ENCODE results near the gene SLC41A3. TPM values are rescaled to one million over a fixed set of nuclear protein-coding genes. Genes with fewer than 3 reads are reported as not detected.

SLC41A3 gene
- total and polyA plus RNA-seq, 2 of the 4 experiments (the other 2 are of a cell fraction) = 30.5 to 43.5 TPM

DNA sequence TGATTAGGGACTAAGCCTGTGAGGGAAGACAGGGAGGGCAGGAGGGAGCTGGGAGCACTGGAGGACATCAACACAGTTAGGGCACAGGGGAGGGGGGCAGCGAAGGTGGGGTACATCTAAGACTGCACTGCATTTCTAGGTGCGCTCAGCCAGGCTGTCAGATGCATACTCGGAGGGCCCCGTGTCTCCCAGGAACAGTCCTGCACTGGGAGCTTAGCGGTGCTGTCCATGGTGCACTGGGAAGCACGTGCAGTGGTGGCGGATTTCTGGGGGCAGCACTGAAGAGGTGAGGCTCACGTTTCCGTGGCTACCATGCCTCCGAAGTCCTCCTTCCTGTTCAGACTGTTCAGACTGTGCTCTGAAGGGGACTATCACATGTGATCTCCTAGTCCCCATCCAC lies 60.5 kb downstream of the SLC41A3 start:
- in situ Hi-C loops (cut with MboI; ENCODE audit: low sequenced_read_pairs) = no loop called here

More for the DNA sequence above, 60.5 kb downstream of the SLC41A3 start:
- no peaks in the 10 kb centered on the region for H3K9me1 ChIP-seq (ENCODE audit: insufficient read depth, low read length)
- no peaks in the 10 kb centered on the region for H3K27me3 ChIP-seq (ENCODE audit: control insufficient read depth, insufficient read depth, low read length)
- H2AK9ac ChIP-seq (replicated peaks; ENCODE audit: low read depth, low read length, poor library complexity) = no peak overlapping the region
- no peak overlapping the region for H3K18ac ChIP-seq (ENCODE audit: low read depth, low read length)
- H3K4ac ChIP-seq (ENCODE audit: low read depth, low read length) = no peak overlapping the region
- no peak overlapping the region for H3K9ac ChIP-seq (ENCODE audit: low read depth, low read length)
- H3K27ac ChIP-seq (ENCODE audit: insufficient read depth, low read length) = no peak overlapping the region
- H4K91ac ChIP-seq (ENCODE audit: insufficient read depth, low read depth, low read length) = no peak overlapping the region
- H2BK20ac ChIP-seq (ENCODE audit: low read depth, low read length) = no peak overlapping the region
- intact Hi-C loops (cut with micrococcal nuclease) = no loop called here
- H3K4me3 ChIP-seq (ENCODE audit: insufficient read depth, low read depth, low read length) = no peak overlapping the region
- H4K20me1 ChIP-seq (ENCODE audit: insufficient read depth, low read length) = no peaks in the 10 kb centered on the region
- no peak overlapping the region for H3K4me2 ChIP-seq (ENCODE audit: low read depth, low read length)
- BruUV-seq (replicated peaks) = no TSS peak
- no peak overlapping the region for H2BK120ac ChIP-seq (ENCODE audit: low read depth, low read length)
- TF ChIP-seq MAZ (IDR thresholded peaks at IDR 0.05; ENCODE audit: borderline replicate concordance, low read depth, low read length) (no peak), RAD21 (IDR thresholded peaks at IDR 0.05; ENCODE audit: low read length) (no peak), RCOR1 (IDR thresholded peaks at IDR 0.05; ENCODE audit: insufficient replicate concordance, low read length) (no peak), CEBPB (IDR thresholded peaks at IDR 0.05; ENCODE audit: low read depth, low read length) (no peak), RFX5 (IDR thresholded peaks at IDR 0.05; ENCODE audit: low read depth, low read length) (no peak), MAFK (IDR thresholded peaks at IDR 0.05; ENCODE audit: low read depth, low read length) (no peak), CHD1 (IDR thresholded peaks at IDR 0.05; ENCODE audit: low read depth, low read length) (no peak), FOS (IDR thresholded peaks at IDR 0.05; ENCODE audit: low read depth, low read length) (no peak), NFE2L2 (IDR thresholded peaks at IDR 0.05; ENCODE audit: low read depth, low read length) (no peak), POLR2A (IDR thresholded peaks at IDR 0.05; ENCODE audit: low read depth, low read length) (no peak)
- TF ChIP-seq, protein P1, sequence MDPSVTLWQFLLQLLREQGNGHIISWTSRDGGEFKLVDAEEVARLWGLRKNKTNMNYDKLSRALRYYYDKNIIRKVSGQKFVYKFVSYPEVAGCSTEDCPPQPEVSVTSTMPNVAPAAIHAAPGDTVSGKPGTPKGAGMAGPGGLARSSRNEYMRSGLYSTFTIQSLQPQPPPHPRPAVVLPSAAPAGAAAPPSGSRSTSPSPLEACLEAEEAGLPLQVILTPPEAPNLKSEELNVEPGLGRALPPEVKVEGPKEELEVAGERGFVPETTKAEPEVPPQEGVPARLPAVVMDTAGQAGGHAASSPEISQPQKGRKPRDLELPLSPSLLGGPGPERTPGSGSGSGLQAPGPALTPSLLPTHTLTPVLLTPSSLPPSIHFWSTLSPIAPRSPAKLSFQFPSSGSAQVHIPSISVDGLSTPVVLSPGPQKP (IDR thresholded peaks at IDR 0.05; ENCODE audit: borderline replicate concordance, low read depth, low read length) = no peak
- H2AFZ ChIP-seq (replicated peaks; ENCODE audit: low read length, poor library complexity) = no peak overlapping the region
- 82% methylated on average over 4 of the region's 10 CpGs; no CpG with 5 or more reads in 1 of the 2 experiments for WGBS, 2 experiments (ENCODE audit: extremely low coverage in 2 of 2, insufficient read length in 1 of 2)
- DNase-seq (no peak), ATAC-seq (ENCODE audit: low read depth) (no peak)
- no peak overlapping the region for H2BK15ac ChIP-seq (ENCODE audit: low read depth, low read length)
- no peaks in the 10 kb centered on the region; the same call in 1 of the 2 replicates for H3K36me3 ChIP-seq (ENCODE audit: control insufficient read depth, insufficient read depth, low read length)
- POLR2A ChIA-PET (ENCODE audit: unreplicated experiment) = no interaction called here
- no peak overlapping the region for H3K23ac ChIP-seq (ENCODE audit: low read depth, low read length)
- H3K79me1 ChIP-seq (ENCODE audit: low read depth in 1 of 2, low read length in 2 of 2) = no peaks in the 10 kb centered on the region
- no peak overlapping the region for H2AK5ac ChIP-seq (ENCODE audit: low read depth, low read length)
- peaks cover 4% of the 10 kb centered on the region for H3K9me3 ChIP-seq (ENCODE audit: control insufficient read depth, insufficient read depth, low read length)
- H3K4me1 ChIP-seq (ENCODE audit: control insufficient read depth, insufficient read depth, low read length) = no peaks in the 10 kb centered on the region; the same call in 1 of the 2 replicates
- H4K5ac ChIP-seq (ENCODE audit: low read depth, low read length) = no peak overlapping the region
- no peak overlapping the region for H3K56ac ChIP-seq (ENCODE audit: extremely low read depth, insufficient read depth, low read length)
- CTCF ChIA-PET = no interaction called here
- H3K14ac ChIP-seq (replicated peaks; ENCODE audit: low read depth, low read length) = no peak overlapping the region
- H2BK5ac ChIP-seq (ENCODE audit: low read depth, low read length, poor library complexity, severe bottlenecking) = no peak overlapping the region
- H4K8ac ChIP-seq (ENCODE audit: low read depth in 2 of 2, low read length in 2 of 2) = no peak overlapping the region
- dilution Hi-C loops (cut with HindIII; ENCODE audit: low sequenced_read_pairs, unreplicated experiment) = no loop called here

All from IMR-90 (cell line).